GM13976 (cell line): ENCODE data around the gene SNAP91.
"Not testable (repeated sequence)": the region's sequence is repeated elsewhere in the genome, so short reads cannot be mapped to it uniquely, and the experiment has no call there.

ENCODE experiments used
- DNase-seq: peaks from one replicate; pipeline ENCODE4 v3.0.0; 2012; ENCODE audit warnings: low spot score
- in situ Hi-C: fragments of 300-500 bp; cut with MboI; formaldehyde crosslinking; loops from one replicate; pipeline ENCODE4 v1.12.0; 2022; ENCODE audit warnings: low sequenced_read_pairs, mixed read lengths, inconsistent platforms; ENCODE audit not compliant: unreplicated experiment
- TF ChIP-seq, protein P1 (sequence below): IDR thresholded peaks from 2 replicates; pipeline ENCODE4 v1.5.1; 2012; ENCODE audit warnings: borderline replicate concordance, mild to moderate bottlenecking; ENCODE audit not compliant: insufficient read depth; ENCODE audit errors: extremely low read depth, missing control alignments, control extremely low read depth

The SNAP91 gene

GRCh38 chr6:83578057-83578456 is 130.8 kb downstream of the SNAP91 start:
- DNase-seq: no peak
- in situ Hi-C loops: no loop called here
- TF ChIP-seq, protein P1, sequence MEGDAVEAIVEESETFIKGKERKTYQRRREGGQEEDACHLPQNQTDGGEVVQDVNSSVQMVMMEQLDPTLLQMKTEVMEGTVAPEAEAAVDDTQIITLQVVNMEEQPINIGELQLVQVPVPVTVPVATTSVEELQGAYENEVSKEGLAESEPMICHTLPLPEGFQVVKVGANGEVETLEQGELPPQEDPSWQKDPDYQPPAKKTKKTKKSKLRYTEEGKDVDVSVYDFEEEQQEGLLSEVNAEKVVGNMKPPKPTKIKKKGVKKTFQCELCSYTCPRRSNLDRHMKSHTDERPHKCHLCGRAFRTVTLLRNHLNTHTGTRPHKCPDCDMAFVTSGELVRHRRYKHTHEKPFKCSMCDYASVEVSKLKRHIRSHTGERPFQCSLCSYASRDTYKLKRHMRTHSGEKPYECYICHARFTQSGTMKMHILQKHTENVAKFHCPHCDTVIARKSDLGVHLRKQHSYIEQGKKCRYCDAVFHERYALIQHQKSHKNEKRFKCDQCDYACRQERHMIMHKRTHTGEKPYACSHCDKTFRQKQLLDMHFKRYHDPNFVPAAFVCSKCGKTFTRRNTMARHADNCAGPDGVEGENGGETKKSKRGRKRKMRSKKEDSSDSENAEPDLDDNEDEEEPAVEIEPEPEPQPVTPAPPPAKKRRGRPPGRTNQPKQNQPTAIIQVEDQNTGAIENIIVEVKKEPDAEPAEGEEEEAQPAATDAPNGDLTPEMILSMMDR: no peak

DNA sequence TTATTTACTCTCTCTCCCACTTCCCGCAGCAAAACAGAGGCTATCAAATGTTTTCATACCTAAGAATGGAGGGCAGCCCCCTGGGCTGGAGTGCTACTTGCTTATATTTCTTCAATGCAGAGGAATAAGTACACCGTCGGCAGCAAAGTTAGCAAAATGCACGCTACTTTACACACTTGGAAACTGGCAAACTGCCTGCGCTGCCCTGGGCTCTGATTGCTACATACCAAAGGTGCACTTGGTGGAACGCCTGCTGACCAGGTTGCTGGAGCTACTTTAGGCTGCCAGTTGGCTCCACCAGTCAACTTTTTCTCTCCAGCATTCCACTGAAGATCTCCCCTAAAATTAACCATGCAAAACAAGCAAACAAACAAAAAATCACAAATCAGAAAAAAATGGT is 134.1 kb downstream of the SNAP91 start:
- TF ChIP-seq, protein P1: no peak
- in situ Hi-C loops: no loop called here
- DNase-seq: no peak

GRCh38 chr6:83571663-83572185 is 137.2 kb downstream of the SNAP91 start:
- DNase-seq, in situ Hi-C loops: not testable (repeated sequence)

- DNase-seq: no peak
- TF ChIP-seq, protein P1: no peak
- in situ Hi-C loops: no loop called here
Measured at GRCh38 chr6:83558975-83559374, 149.9 kb downstream of the SNAP91 start.

DNA sequence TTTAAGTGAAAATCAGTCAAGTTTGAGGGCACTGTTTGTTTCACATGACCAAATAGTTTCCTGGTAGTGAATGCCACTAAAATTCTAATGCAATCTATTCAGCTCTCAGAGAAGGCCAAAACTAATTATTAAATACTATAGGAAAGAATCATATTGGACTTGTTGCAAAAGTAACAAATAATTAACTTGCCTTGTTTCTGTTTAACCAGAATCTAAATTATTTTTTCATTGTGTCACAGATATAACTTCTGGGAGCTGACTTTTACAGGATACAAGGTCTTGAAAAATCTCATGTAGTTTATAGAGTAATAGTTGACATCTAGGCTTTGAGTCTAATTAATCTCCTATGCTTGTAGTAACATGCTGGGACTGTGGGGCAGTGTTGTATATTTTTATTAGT is 152.0 kb downstream of the SNAP91 start:
- in situ Hi-C loops: no loop called here
- TF ChIP-seq, protein P1: no peak
- DNase-seq: no peak

GRCh38 chr6:83551748-83552147 is 157.2 kb downstream of the SNAP91 start:
- DNase-seq, in situ Hi-C loops: not testable (repeated sequence)

GRCh38 chr6:83550482-83550881 is 158.4 kb downstream of the SNAP91 start:
- in situ Hi-C loops, DNase-seq: not testable (repeated sequence)

- in situ Hi-C loops: no loop called here
- TF ChIP-seq, protein P1: no peak
- DNase-seq: no peak
Measured at GRCh38 chr6:83546636-83547035, 162.3 kb downstream of the SNAP91 start.
